ENCODE measurements around the gene UTP18.
"Not testable (repeated sequence)": the region's sequence is repeated elsewhere in the genome, so short reads cannot be mapped to it uniquely, and the experiment has no call there.

UTP18 gene

DNA sequence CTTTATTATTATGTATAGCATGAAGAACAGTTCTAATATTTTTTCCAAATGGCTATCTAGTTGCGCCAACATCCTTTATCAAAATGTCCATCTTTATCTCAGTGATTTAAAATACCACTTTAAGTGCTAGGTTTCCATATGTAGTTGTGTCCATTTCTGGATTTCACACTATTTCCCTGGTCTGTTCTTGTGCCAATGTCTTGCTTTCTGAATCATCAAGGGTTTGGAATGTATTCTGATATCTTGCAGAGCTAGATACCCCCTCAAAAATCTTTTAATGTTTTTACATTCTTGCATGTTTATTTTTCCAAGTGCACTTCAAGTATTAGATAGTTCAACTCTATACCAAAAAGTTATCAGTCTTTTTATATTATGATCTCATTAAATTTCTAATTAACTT is 14.8 kb upstream of the UTP18 start:
- peaks cover 51% of the 10 kb centered on the region for H3K36me3 Mint-ChIP-seq (ENCODE audit: low read depth)
- no peak overlapping the region for H3K27ac Mint-ChIP-seq
- DNase-seq = no peak
- H3K4me3 Mint-ChIP-seq = no peak overlapping the region
- peaks cover 22% of the 10 kb centered on the region for H3K4me1 Mint-ChIP-seq (ENCODE audit: low read depth)
- no peaks in the 10 kb centered on the region for H3K9me3 Mint-ChIP-seq
- H3K27me3 Mint-ChIP-seq = no peaks in the 10 kb centered on the region

DNA sequence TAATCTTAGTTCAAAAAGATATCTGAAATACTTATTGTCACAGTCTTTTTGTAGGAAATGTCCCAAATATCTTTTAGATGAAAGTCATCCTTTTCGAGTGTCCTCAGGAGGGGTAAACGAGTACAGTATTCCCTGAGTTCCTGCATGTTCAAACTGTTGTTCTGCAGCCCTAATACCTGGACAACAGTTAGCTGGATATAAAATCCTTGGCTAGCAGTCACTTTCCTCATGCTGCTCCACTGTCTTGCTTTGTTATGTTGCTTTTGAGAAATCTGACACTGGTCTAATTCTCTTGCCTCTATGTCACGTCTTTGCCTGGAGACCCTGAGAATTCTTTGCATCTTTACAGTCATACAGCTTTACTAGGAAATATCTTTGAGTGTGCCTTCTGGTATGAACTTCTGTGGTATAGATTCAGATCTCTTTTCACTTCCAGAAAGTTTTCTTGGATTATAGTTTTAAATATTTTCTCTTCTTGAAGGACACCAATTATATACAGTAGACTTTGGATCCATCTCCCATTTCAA is 10.0 kb upstream of the UTP18 start:
- no peak for DNase-seq
- H3K27ac Mint-ChIP-seq = no peak overlapping the region
- H3K36me3 Mint-ChIP-seq (ENCODE audit: low read depth) = peaks cover 78% of the 10 kb centered on the region
- H3K27me3 Mint-ChIP-seq = no peaks in the 10 kb centered on the region
- H3K4me3 Mint-ChIP-seq = no peak overlapping the region
- peaks cover 25% of the 10 kb centered on the region for H3K4me1 Mint-ChIP-seq (ENCODE audit: low read depth)
- H3K9me3 Mint-ChIP-seq = no peaks in the 10 kb centered on the region

DNA sequence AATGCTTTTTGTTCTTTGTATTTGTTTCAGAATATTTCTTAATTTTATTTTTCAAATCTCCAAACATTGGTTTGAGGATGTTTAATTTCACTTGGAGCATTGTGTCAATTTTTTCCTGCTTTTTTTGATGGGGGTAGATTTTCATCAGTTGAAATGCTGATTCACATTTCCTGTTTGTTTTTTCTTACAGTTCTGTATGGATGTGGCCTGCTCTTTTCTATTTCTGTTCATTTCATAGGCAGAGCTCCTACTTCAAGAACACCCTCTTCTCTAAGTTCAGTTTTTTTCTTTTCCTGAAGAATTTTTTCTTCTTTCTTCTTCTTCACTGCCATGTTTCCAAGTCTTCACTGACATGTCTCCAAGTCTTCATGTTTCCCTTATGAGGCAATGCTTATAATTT is 9.3 kb upstream of the UTP18 start:
- no peak for DNase-seq
- Mint-ChIP-seq H3K4me3 (no peak overlapping the region), H3K4me1 (ENCODE audit: low read depth) (peaks cover 30% of the 10 kb centered on the region), H3K27ac (peak overlapping the region; percentile 7), H3K9me3 (no peaks in the 10 kb centered on the region), H3K36me3 (ENCODE audit: low read depth) (peaks cover 80% of the 10 kb centered on the region), H3K27me3 (no peaks in the 10 kb centered on the region)

DNA sequence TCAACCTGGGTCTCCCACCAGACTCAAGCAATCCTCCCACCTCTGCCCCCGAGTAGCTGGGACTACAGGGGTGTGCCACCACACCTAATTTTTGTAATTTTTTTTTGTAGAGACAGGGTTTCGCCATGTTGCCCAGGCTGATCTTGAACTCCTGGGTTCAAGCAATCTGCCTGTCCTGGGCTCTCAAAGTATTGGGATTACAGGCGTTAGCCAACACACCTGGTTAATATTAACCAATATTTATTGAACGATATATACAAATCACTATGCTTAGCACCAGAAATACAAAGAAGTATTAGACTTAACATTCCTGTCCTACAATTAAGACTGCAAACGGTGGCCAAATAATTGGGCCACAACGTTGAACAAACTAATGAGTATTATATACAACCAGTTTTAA is 4.7 kb upstream of the UTP18 start:
- Mint-ChIP-seq H3K4me1 (ENCODE audit: low read depth) (peaks cover 62% of the 10 kb centered on the region), H3K36me3 (ENCODE audit: low read depth) (peaks cover 83% of the 10 kb centered on the region), H3K27me3 (no peaks in the 10 kb centered on the region), H3K9me3 (no peaks in the 10 kb centered on the region), H3K4me3 (no peak overlapping the region), H3K27ac (no peak overlapping the region)
- DNase-seq = no peak

DNA sequence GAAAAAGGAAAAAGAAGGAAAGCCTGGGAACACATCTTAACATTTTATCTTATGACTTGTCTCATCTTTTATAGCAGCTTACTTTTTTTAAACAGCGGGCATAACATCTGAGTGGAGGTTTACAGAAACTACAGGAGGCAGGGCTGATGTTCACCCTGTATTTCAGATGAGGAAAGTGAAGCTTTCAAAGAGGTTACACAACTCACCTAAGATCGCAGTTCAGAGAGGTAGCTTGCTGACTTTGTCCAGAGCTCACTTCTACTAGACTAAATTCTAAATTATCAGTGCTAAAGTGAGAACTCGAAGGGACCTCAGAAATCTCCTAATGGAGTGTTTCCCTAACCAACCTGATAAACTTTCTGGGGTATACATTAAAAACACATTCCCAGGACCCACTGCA is 4.2 kb upstream of the UTP18 start:
- H3K27me3 Mint-ChIP-seq = no peaks in the 10 kb centered on the region
- no peak overlapping the region for H3K4me3 Mint-ChIP-seq
- DNase-seq = no peak
- H3K9me3 Mint-ChIP-seq = no peaks in the 10 kb centered on the region
- peaks cover 81% of the 10 kb centered on the region for H3K36me3 Mint-ChIP-seq (ENCODE audit: low read depth)
- H3K4me1 Mint-ChIP-seq (ENCODE audit: low read depth) = peaks cover 59% of the 10 kb centered on the region
- H3K27ac Mint-ChIP-seq = no peak overlapping the region

DNA sequence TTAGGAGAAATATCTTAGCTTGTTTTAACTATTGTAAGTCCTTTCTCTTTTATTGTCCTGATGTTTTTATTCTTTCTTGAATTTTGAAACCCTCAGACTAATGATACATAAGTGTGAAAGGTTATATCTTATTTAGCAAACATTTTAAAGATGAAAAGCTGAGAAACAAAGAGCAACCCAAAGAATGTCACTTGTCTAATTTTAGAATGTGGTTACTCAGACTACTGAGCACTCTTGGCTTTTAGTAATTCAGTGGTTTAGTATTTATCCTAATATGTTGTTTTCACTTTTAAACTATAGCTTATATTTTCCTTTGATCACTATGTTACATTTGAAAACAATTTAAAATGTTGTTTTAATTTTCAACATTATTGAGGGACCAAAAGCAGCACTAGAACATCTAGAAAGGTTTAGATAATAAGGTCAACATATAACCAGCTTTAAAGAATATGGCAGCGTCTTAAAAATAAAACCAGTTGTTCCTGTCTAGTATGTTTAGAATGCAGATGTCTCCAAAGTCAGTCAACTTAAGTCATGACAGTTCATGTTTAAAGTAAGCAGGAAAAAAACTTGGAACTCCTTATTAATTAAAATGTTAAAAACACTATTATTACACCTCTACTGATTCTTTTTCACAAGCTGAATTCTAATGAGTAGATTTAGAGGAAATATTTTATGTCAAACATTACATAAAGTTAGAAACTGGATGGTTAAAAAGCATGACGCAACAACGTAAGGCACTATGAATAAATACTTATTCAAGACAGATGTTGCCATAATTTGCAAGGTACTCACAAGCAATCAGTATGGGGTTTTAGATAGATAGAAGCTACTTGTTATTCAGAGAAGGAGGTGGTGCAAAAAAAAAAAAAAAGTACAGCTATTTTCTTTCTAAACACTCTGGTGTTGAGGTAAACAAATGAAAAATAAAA is 2.9 kb upstream of the UTP18 start:
- Mint-ChIP-seq H3K27me3 (no peaks in the 10 kb centered on the region), H3K9me3 (no peaks in the 10 kb centered on the region), H3K27ac (no peak overlapping the region), H3K36me3 (ENCODE audit: low read depth) (peaks cover 83% of the 10 kb centered on the region), H3K4me1 (ENCODE audit: low read depth) (peaks cover 66% of the 10 kb centered on the region), H3K4me3 (peak overlapping the region; percentile 82)
- DNase-seq = no peak

DNA sequence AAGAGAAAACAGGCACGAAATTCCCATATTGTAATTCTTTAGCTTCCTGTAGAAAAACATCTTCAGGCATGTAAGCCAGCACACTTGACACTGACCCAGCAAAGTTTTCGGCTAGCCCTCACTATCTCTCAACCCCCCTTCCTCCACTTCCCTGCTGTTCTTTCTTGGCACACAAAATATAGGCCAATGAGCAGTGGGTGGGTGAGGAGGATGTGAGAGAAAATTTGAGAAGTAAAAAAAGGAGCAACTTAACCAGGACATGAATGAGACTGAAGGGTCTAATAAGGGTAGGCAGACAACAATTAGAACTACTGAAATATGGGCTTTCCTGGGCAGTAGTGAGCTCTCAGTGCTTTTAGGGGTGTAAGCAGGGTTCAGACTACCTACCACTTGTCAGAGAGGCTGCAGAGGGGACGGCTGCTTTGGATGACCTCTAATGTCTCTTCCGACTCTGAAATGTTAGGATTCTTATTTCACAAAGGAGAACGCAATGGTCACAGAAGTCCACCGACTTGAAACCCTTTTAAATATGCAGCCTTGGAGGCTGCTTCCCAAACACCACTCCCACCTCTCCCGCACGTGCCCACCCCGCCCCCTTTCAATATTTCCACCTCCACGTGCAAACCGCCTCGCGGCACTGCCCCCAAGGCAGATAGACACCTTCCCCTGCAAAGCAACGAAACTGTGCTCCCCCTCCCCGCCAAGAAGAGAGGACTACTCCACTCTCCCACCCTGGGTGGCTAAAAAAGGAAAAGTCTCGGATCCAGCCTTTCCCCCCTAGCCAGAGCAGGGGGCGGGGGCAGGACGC is 1.4 kb upstream of the UTP18 start:
- peak; percentile 32 for DNase-seq
- peak overlapping the region; percentile 86 for H3K27ac Mint-ChIP-seq
- no peaks in the 10 kb centered on the region for H3K9me3 Mint-ChIP-seq
- H3K36me3 Mint-ChIP-seq (ENCODE audit: low read depth) = peaks cover 86% of the 10 kb centered on the region
- peak overlapping the region; percentile 82 for H3K4me3 Mint-ChIP-seq
- H3K27me3 Mint-ChIP-seq = no peaks in the 10 kb centered on the region
- peaks cover 71% of the 10 kb centered on the region for H3K4me1 Mint-ChIP-seq (ENCODE audit: low read depth)

GRCh38 chr17:51259564-51260236 is 646 bp upstream of the UTP18 start, which contains the start of gene MBTD1:
MBTD1 (minus strand) TSS chr17:51260049; CDS start chr17:51225161, 34,888 bp downstream.
- Mint-ChIP-seq H3K36me3 (ENCODE audit: low read depth) (peaks cover 86% of the 10 kb centered on the region), H3K9me3 (no peaks in the 10 kb centered on the region), H3K4me3 (peak within 1 kb of the TSS; percentile 82), H3K27ac (peak within 1 kb of the TSS; percentile 100), H3K27me3 (no peaks in the 10 kb centered on the region), H3K4me1 (ENCODE audit: low read depth) (peaks cover 70% of the 10 kb centered on the region)
- peak; percentile 93 for DNase-seq

DNA sequence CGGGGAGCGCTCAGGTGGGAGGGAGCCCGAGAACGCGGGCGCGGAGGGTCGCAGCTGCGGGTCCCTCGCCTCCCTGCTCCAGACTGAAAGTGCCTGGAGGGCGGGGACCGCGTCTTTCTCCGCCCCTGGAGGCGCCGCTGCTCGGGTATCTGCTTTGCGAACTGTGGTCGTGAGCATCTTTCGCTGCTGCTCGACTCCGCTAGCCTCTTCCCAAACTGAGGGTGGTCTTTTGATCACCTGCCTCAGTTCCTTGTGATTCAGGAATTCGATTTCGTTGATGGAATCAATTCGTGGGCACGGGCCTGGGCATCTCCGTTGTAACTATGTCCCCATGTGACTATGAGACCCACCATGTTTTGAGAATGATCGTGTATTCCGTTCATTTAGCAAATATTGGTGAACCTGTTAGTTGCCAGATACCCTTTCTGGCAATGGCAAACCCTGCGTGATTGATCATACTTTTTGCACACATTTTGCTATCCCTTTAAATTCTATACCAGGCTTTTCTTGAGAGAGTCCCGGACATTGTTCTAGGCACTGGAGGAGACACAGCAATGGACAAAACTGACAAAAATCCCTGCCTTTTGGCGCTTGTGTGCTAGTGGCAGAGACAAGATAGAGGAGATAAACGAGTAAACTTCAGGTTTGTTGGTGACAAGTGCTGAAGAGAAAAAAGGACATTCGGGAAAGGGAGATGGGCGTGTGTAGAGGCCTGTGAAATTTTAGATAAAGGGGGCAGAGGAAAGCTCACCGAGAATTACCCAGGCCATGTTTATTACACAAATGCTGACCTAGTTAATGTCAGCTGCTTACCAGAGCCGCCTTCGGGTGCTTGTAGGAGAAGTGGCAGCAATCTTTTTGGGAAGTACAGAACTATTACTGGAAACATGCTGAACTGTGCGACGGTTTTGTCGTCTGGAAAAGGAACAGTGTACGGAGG is 948 bp downstream of the UTP18 start:
- peak overlapping the region; percentile 100 for H3K27ac Mint-ChIP-seq
- H3K36me3 Mint-ChIP-seq (ENCODE audit: low read depth) = peaks cover 84% of the 10 kb centered on the region
- H3K4me3 Mint-ChIP-seq = peak overlapping the region; percentile 82
- no peaks in the 10 kb centered on the region for H3K9me3 Mint-ChIP-seq
- H3K4me1 Mint-ChIP-seq (ENCODE audit: low read depth) = peaks cover 69% of the 10 kb centered on the region
- no peak for DNase-seq
- H3K27me3 Mint-ChIP-seq = no peaks in the 10 kb centered on the region

- Mint-ChIP-seq H3K27me3 (no peaks in the 10 kb centered on the region), H3K4me1 (ENCODE audit: low read depth) (peaks cover 59% of the 10 kb centered on the region), H3K27ac (peak overlapping the region; percentile 79), H3K9me3 (no peaks in the 10 kb centered on the region), H3K36me3 (ENCODE audit: low read depth) (peaks cover 83% of the 10 kb centered on the region), H3K4me3 (peak overlapping the region; percentile 68)
- no peak for DNase-seq
These were observed 2.7 kb downstream of the UTP18 start for GRCh38 chr17:51263006-51263405.

- Mint-ChIP-seq H3K27ac (peak overlapping the region; percentile 56), H3K36me3 (ENCODE audit: low read depth) (peaks cover 84% of the 10 kb centered on the region), H3K4me1 (ENCODE audit: low read depth) (peaks cover 51% of the 10 kb centered on the region)
These were observed 4.1 kb downstream of the UTP18 start for GRCh38 chr17:51264466-51264865.

GRCh38 chr17:51269991-51270390 is 9.6 kb downstream of the UTP18 start:
- Mint-ChIP-seq H3K36me3 (ENCODE audit: low read depth) (peaks cover 96% of the 10 kb centered on the region), H3K4me1 (ENCODE audit: low read depth) (peaks cover 44% of the 10 kb centered on the region), H3K4me3 (no peak overlapping the region), H3K27me3 (no peaks in the 10 kb centered on the region), H3K27ac (no peak overlapping the region), H3K9me3 (no peaks in the 10 kb centered on the region)
- DNase-seq = no peak

More at GRCh38 chr17:51264466-51264865, 4.1 kb downstream of the UTP18 start:
- H3K4me3 Mint-ChIP-seq, H3K9me3 Mint-ChIP-seq, DNase-seq, H3K27me3 Mint-ChIP-seq: not testable (repeated sequence)

DNA sequence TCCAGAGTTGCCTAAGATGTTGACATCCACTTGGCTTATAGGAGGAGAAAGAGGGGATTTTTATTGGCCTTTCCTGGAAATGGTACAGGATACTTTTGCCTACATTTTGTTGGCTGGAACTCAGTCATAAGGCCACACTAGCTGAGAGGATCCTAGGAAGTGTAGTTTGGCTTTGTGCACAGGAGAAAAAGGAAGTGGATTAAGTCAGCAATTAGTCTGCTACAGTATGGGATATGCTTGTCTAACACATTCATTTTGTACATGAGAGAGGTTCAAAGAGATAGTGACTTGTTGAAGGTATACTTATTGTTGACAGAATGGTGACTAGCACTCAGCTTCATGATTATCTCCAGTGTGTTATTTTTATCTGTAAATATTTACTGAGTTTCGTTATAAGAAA is 10.3 kb downstream of the UTP18 start:
- no peak for DNase-seq
- no peak overlapping the region for H3K4me3 Mint-ChIP-seq
- no peaks in the 10 kb centered on the region for H3K27me3 Mint-ChIP-seq
- peak overlapping the region; percentile 44 for H3K27ac Mint-ChIP-seq
- H3K9me3 Mint-ChIP-seq = no peaks in the 10 kb centered on the region
- H3K36me3 Mint-ChIP-seq (ENCODE audit: low read depth) = peaks cover 98% of the 10 kb centered on the region
- H3K4me1 Mint-ChIP-seq (ENCODE audit: low read depth) = peaks cover 46% of the 10 kb centered on the region
